ENCODE measurements around the gene VSX1.

DNA sequence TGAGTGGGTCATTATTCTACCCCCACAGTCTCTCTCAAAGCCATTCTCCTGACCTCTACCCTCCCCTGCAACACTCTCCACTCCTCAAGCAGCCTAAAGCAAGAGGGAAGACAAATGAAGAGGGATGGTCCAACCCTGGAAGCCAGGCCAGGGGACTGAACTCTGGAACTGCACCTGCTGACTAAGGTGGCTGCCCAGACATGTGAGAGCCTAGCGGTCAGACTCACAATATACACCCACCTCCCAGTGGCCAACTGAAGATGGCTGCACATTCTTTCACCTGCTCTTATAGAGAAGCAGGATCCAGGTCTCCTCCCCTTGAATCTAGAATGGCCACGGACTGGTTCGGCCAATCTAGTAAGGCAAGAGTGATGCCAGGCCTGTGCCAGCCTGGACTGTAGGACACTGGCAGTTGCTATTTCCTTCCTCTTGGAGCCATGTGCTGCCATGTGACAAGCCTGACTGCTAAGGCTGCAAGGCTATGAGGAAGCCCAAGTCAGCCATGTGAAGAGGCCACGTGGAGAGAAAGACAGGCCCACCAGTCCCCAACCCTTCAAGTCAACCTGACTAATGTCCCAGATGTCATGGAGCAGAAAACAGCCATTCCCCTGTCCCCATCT, 55.8 kb downstream of the VSX1 start:
- TF ChIP-seq, protein P1, sequence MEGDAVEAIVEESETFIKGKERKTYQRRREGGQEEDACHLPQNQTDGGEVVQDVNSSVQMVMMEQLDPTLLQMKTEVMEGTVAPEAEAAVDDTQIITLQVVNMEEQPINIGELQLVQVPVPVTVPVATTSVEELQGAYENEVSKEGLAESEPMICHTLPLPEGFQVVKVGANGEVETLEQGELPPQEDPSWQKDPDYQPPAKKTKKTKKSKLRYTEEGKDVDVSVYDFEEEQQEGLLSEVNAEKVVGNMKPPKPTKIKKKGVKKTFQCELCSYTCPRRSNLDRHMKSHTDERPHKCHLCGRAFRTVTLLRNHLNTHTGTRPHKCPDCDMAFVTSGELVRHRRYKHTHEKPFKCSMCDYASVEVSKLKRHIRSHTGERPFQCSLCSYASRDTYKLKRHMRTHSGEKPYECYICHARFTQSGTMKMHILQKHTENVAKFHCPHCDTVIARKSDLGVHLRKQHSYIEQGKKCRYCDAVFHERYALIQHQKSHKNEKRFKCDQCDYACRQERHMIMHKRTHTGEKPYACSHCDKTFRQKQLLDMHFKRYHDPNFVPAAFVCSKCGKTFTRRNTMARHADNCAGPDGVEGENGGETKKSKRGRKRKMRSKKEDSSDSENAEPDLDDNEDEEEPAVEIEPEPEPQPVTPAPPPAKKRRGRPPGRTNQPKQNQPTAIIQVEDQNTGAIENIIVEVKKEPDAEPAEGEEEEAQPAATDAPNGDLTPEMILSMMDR (IDR thresholded peaks at IDR 0.05; ENCODE audit: low read depth, low read length): no peak
- TF ChIP-seq POLR2A (IDR thresholded peaks at IDR 0.05; ENCODE audit: extremely low read depth, insufficient read length): no peak
- TF ChIP-seq, protein P2, sequence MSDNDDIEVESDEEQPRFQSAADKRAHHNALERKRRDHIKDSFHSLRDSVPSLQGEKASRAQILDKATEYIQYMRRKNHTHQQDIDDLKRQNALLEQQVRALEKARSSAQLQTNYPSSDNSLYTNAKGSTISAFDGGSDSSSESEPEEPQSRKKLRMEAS (IDR thresholded peaks at IDR 0.05; ENCODE audit: low read depth, low read length): peak; percentile 75
- no peak for TF ChIP-seq MYC (IDR thresholded peaks at IDR 0.05; ENCODE audit: low read depth, low read length)

All from NB4 (cell line).